Activated T-cell treated with anti-CD3 and anti-CD28 coated beads, Interleukin-2, amount 50 U/mL, for 72 hours (primary cell): Measurements from ENCODE around the gene APLF. TPM values are rescaled to one million over a fixed set of nuclear protein-coding genes. Genes with fewer than 3 reads are reported as not detected.
"Not testable (repeated sequence)": the region's sequence is repeated elsewhere in the genome, so short reads cannot be mapped to it uniquely, and the experiment has no call there.

ENCODE experiments used
- ATAC-seq, 2 donors: fragments of 150-1000 bp; cut with Tn5 transposase; replicated peaks in 1 of 2; 2 replicates each; pipeline ENCODE4 v1.10.0; 2021; ENCODE audit warnings: moderate library complexity in 2 of 2, mild to moderate bottlenecking in 1 of 2
- DNase-seq, 2 donors: peaks; one replicate each; pipeline ENCODE4 v3.0.0; 2021 to 2022; ENCODE audit warnings: mixed read lengths in 1 of 2
- H3K27ac Mint-ChIP-seq: one replicate; pipeline ENCODE4 v1.8.0; 2022; ENCODE audit warnings: mild to moderate bottlenecking, moderate library complexity, mixed read lengths
- H3K27me3 Mint-ChIP-seq: one replicate; pipeline ENCODE4 v1.8.0; 2022; ENCODE audit warnings: low read depth, mixed read lengths
- H3K36me3 Mint-ChIP-seq, 2 donors: one replicate each; pipeline ENCODE4 v1.8.0; 2022; ENCODE audit warnings: mixed read lengths in 2 of 2, mild to moderate bottlenecking in 1 of 2; ENCODE audit not compliant: insufficient read depth in 2 of 2
- H3K4me1 Mint-ChIP-seq: one replicate; pipeline ENCODE4 v1.8.0; 2022; ENCODE audit warnings: low read depth, mixed read lengths
- H3K4me3 Mint-ChIP-seq, 2 donors: one replicate each; pipeline ENCODE4 v1.8.0; 2022; ENCODE audit warnings: mild to moderate bottlenecking in 2 of 2, mixed read lengths in 2 of 2, moderate library complexity in 2 of 2
- H3K9me3 Mint-ChIP-seq, 2 donors: one replicate each; pipeline ENCODE4 v1.8.0; 2022; ENCODE audit warnings: mixed read lengths in 2 of 2
- total RNA-seq, 2 donors: library from RNA; stranded (reverse); gene quantifications; one replicate each; pipeline ENCODE4 v1.2.3, GENCODE V29; 2022

The APLF gene
- total RNA-seq, 2 donors from 2014 or later: 5.5 to 5.7 TPM

DNA sequence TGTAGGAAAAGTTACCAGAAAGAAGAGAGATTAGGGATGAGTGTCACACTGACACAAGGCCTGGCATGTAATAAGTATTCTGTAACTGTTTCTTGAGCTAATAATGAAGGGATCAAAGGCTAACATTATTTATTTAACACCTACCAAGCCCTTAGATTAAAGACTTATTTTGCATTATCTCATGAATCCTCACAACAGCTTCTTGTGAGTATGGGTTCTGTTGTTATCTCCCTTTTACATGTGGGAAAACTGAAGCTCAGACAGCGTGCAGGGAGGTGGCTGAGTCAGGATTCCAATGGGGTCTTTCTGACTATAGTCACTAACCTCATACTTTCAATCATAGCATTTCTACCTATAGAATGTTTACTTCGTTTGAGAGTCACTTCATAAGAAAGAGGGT, 97.0 kb downstream of the APLF start:
- Mint-ChIP-seq H3K36me3 (no peaks in the 10 kb centered on the region), H3K27me3 (no peaks in the 10 kb centered on the region), H3K4me1 (peaks cover 5% of the 10 kb centered on the region), H3K9me3 (no peaks in the 10 kb centered on the region), H3K4me3 (no peak overlapping the region), H3K27ac (no peak overlapping the region)
- DNase-seq: no peak
- ATAC-seq: no peak

DNA sequence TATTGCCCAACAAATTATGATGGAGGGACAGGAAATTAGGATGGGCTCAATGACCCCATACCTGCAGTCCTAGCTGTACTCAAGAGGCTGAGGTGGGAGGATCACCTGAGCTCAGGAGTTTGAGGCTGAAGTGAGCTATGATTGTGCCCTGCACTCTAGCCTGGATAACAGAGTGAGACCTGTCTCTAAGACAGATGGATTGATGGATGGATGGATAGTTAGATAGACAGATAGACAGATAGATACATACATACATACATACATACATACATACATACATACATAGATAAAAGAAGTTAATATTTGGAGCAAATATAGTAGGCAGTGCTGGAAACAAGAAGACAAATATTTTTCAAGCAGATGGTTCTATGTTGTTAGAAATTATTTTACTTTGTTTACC, 97.9 kb downstream of the APLF start:
- DNase-seq: no peak
- Mint-ChIP-seq H3K9me3 (no peaks in the 10 kb centered on the region), H3K27me3 (no peaks in the 10 kb centered on the region), H3K4me3 (no peak overlapping the region), H3K27ac (no peak overlapping the region), H3K4me1 (no peaks in the 10 kb centered on the region), H3K36me3 (no peaks in the 10 kb centered on the region)
- no peak for ATAC-seq

DNA sequence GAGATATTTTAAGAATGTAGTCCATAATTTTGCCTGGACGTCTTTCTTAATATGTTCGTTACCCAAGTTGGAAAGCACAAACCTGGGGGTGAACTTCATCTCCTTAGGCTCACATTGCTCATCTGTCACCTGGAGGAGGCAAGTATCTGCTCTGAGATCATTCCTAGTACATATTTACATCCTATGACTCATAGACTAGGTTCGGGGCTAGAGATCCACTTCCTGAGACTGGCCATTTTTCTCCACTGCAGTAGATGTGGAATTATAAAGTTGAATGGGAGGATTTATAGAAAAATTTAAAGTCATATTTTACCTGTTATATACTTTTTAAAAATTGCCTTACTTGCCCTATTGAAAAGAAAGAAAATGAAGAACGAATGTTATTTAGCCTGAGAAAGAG, 98.5 kb downstream of the APLF start:
- ATAC-seq: no peak
- Mint-ChIP-seq H3K27me3 (no peaks in the 10 kb centered on the region), H3K36me3 (peaks cover 0 to 1% of the 10 kb centered on the region in 2 donors), H3K9me3 (no peaks in the 10 kb centered on the region), H3K4me1 (no peaks in the 10 kb centered on the region), H3K4me3 (no peak overlapping the region), H3K27ac (no peak overlapping the region)
- DNase-seq: no peak

DNA sequence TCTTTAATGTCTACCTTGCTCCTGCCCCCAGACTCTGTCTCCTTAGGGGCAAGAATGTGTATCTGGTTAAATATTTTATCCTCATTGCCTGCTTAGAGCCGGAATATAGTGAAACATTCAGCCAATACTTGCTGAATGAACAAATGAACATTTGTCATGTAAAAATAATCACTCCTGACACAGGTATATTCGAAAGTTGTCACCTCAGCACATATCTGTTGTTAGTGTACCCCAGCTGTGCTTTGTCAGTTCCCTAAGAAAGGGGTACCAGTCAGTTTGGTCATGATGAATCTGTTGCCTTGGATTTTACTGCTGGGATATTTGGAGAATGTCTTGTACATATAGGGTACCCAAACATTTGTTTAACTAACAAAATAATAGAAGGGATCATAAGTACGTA, 99.0 kb downstream of the APLF start:
- DNase-seq (no peak), ATAC-seq (no peak)
- no peak overlapping the region for H3K27ac Mint-ChIP-seq
- no peak overlapping the region for H3K4me3 Mint-ChIP-seq
- no peaks in the 10 kb centered on the region for H3K4me1 Mint-ChIP-seq
- H3K9me3 Mint-ChIP-seq: no peaks in the 10 kb centered on the region
- no peaks in the 10 kb centered on the region for H3K27me3 Mint-ChIP-seq
- H3K36me3 Mint-ChIP-seq: peaks cover 0 to 1% of the 10 kb centered on the region in 2 donors

DNA sequence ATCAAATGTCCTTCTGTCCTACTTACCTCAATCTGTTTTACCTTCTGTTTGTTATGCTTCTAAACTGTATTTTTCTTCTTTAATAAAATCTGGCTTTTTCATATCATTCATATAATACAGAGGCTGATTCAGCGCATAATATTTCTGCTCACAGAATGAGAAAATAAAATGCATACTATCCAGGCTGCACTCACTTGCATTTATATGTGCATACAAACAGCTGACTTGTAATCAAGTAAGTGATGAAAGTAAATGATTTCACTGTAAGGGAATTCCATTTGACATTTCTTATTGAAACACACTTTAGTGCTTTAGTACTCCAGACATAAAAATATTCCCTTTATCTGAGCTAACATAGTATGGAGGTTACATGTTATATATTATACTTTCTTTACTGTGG, 100.7 kb downstream of the APLF start:
- Mint-ChIP-seq H3K4me3 (no peak overlapping the region), H3K27me3 (no peaks in the 10 kb centered on the region), H3K27ac (no peak overlapping the region), H3K36me3 (peaks cover 0 to 1% of the 10 kb centered on the region in 2 donors), H3K4me1 (no peaks in the 10 kb centered on the region), H3K9me3 (no peaks in the 10 kb centered on the region)
- no peak for DNase-seq
- ATAC-seq: no peak

DNA sequence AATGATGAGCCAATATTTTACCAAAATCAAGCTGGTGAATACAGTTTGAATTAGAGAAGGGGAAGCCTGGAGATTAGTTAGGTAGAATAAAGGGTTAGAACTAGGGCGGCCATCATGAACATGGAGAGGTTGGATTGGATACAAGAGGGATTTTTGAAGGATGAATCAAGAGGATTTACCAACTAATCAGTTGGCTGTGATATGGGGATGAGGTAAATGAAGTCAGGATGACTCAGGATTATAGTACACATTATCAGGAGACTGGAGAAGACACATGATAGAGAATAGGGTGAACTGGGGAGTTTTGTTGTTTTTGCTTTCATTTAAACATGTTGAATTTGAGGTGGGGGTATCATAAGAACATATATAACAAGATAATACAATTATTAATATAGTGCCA, 102.2 kb downstream of the APLF start:
- no peaks in the 10 kb centered on the region for H3K9me3 Mint-ChIP-seq
- no peak overlapping the region for H3K27ac Mint-ChIP-seq
- H3K36me3 Mint-ChIP-seq: peaks cover 0 to 1% of the 10 kb centered on the region in 2 donors
- no peaks in the 10 kb centered on the region for H3K4me1 Mint-ChIP-seq
- ATAC-seq: no peak
- no peak overlapping the region for H3K4me3 Mint-ChIP-seq
- no peaks in the 10 kb centered on the region for H3K27me3 Mint-ChIP-seq
- no peak for DNase-seq

DNA sequence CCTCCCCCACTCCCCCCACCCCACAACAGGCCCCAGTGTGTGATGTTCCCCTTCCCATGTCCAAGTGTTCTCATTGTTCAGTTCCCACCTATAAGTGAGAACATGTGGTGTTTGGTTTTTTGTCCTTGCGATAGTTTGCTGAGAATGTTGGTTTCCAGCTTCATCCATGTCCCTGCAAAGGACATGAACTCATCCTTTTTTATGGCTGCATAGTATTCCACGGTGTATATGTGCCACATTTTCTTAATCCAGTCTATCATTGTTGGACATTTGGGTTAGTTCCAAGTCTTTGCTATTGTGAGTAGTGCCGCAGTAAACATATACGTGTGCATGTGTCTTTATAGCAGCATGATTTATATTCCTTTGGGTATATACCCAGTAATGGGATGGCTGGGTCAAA, 103.0 kb downstream of the APLF start:
- H3K4me3 Mint-ChIP-seq, H3K9me3 Mint-ChIP-seq, H3K36me3 Mint-ChIP-seq, H3K4me1 Mint-ChIP-seq, ATAC-seq, H3K27me3 Mint-ChIP-seq, H3K27ac Mint-ChIP-seq, DNase-seq: not testable (repeated sequence)

DNA sequence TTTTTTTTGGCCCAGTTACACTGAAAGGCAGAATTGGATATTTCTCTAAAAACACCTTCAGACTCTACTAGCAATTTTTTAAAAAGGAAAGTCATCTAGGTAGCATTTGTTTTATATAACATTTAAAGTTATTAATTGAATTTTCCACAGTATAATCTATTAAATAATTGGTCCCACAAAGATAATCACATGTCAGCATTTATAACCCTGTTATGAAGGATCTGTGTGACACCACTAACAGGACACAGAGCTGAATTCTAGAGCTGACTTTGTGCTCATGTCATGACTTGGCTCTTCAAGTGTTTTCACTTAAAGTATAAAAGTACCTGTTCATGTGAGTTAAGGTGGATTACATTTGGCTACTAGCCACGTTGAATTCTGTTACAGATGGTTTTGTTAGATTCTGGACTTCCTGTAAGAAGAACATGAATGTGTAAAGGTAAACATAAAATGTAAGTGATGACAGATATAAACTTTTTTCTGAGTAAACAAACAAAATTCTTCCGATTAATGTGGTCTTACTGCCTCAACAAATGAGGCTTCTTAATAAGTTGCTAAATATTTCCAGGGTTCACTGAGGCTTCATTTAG, 106.9 kb downstream of the APLF start:
- no peak for ATAC-seq
- Mint-ChIP-seq H3K4me3 (no peak overlapping the region), H3K9me3 (peaks cover 0 to under 1% of the 10 kb centered on the region in 2 donors), H3K27ac (no peak overlapping the region), H3K36me3 (peaks cover 0 to 1% of the 10 kb centered on the region in 2 donors), H3K27me3 (no peaks in the 10 kb centered on the region), H3K4me1 (no peaks in the 10 kb centered on the region)
- no peak for DNase-seq

DNA sequence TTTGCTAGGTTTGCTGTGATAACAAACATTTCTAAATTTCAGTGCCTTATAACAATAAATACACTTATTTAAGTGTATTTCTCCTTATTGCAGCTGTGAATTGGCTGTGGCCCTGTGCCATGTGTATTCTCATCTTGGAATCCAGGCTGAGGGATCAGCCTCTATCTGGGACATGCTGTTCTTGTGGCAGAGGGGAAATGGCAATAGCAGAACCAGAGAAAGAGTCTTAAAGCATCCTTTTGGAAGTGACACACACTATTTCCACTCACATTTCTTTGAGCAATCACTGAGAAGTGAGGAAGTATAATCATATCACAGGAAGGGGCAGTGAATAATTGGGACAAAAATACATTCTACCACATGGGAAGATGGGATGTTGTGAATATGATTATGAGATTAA, 109.8 kb downstream of the APLF start:
- no peaks in the 10 kb centered on the region for H3K36me3 Mint-ChIP-seq
- no peak overlapping the region for H3K27ac Mint-ChIP-seq
- ATAC-seq (no peak), DNase-seq (no peak)
- H3K4me1 Mint-ChIP-seq: no peaks in the 10 kb centered on the region
- no peaks in the 10 kb centered on the region for H3K27me3 Mint-ChIP-seq
- no peak overlapping the region for H3K4me3 Mint-ChIP-seq
- peaks cover 0 to 4% of the 10 kb centered on the region in 2 donors for H3K9me3 Mint-ChIP-seq

DNA sequence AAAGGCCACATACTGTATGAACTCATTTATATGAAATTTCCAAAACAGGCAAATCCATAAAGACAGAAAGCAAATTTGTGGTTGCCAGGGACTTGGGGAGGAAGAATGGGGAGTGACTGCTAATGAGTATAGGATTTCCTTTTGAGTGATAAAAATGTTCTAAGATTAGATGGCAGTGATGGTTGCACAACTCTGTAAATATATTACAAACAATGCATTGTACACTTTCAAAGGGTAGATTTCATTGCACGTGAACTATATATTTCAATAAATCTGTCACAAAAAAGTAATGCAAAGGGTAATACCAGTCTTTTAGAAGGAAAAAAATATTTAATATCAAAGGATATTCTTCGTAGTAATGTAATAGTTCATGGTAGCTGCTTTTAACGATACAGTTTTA, 112.3 kb downstream of the APLF start:
- H3K9me3 Mint-ChIP-seq: peaks cover 0 to 4% of the 10 kb centered on the region in 2 donors
- no peak for DNase-seq
- H3K4me3 Mint-ChIP-seq: no peak overlapping the region
- no peaks in the 10 kb centered on the region for H3K27me3 Mint-ChIP-seq
- H3K36me3 Mint-ChIP-seq: no peaks in the 10 kb centered on the region
- no peak overlapping the region for H3K27ac Mint-ChIP-seq
- no peaks in the 10 kb centered on the region for H3K4me1 Mint-ChIP-seq
- no peak for ATAC-seq

DNA sequence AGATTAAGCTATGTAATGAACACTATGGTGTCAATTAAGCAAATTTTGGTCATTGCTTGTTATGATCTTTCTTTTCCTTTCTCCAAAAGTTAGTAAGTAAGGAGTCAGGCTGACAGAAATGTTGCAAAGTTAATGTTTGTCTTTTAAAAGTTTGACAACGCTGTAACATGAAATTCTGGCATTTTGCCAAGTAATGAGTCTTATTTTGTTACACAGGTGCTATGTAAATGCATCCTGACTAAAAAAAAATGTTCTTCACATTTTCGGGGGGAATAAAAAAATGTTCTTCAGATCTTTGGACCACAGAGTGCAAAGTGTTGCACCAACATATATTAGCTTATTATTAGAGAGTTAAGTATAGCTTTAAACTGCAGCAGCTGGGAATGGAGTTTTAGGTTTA, 121.2 kb downstream of the APLF start:
- no peaks in the 10 kb centered on the region for H3K27me3 Mint-ChIP-seq
- H3K36me3 Mint-ChIP-seq: no peaks in the 10 kb centered on the region
- H3K9me3 Mint-ChIP-seq: no peaks in the 10 kb centered on the region
- DNase-seq: no peak
- ATAC-seq: no peak
- no peak overlapping the region for H3K4me3 Mint-ChIP-seq
- no peak overlapping the region for H3K27ac Mint-ChIP-seq
- H3K4me1 Mint-ChIP-seq: no peaks in the 10 kb centered on the region

DNA sequence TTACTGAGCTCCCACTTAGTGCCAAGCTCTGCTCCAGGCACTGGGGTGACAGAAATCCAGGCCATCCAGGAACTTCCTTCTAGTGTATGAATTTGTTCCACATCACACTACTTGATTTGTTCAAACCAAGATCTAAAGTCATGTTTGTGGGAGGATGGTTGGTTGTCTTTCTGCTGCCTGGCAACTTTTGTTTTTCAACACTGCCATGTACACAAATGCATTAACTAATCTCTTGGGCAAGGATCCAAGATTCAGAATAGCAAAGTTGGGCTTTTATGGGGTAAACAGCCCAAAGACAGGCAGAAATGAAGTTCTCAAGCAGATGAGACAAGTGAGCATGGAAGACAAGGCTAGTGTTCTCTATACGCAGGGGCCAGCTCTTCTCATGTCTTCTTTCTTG, 122.6 kb downstream of the APLF start:
- Mint-ChIP-seq H3K9me3 (no peaks in the 10 kb centered on the region), H3K27ac (no peak overlapping the region), H3K4me3 (no peak overlapping the region), H3K4me1 (peaks cover 1% of the 10 kb centered on the region), H3K36me3 (no peaks in the 10 kb centered on the region), H3K27me3 (no peaks in the 10 kb centered on the region)
- ATAC-seq (no peak), DNase-seq (no peak)

DNA sequence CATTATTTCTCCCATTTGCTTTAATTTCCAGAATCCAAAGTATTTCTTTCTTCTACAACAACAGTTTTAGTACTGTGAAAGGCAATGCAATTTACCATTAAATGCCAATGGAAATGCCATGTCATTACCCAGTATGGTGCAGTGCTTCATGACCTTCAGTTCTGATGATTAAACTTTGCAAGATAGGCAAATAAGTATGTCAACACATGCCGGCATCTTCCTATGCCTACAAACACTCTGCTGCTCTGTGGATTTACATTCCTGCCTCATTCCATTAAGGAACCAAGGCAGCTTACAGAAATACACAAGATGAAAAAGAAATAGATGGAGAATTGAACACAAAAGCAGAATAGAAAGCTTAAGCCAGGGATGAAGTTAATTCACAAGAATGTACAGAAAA, 123.3 kb downstream of the APLF start:
- H3K4me1 Mint-ChIP-seq: peaks cover 6% of the 10 kb centered on the region
- no peak overlapping the region for H3K4me3 Mint-ChIP-seq
- no peak for ATAC-seq
- H3K27me3 Mint-ChIP-seq: no peaks in the 10 kb centered on the region
- H3K9me3 Mint-ChIP-seq: no peaks in the 10 kb centered on the region
- DNase-seq: no peak
- H3K27ac Mint-ChIP-seq: no peak overlapping the region
- H3K36me3 Mint-ChIP-seq: no peaks in the 10 kb centered on the region

DNA sequence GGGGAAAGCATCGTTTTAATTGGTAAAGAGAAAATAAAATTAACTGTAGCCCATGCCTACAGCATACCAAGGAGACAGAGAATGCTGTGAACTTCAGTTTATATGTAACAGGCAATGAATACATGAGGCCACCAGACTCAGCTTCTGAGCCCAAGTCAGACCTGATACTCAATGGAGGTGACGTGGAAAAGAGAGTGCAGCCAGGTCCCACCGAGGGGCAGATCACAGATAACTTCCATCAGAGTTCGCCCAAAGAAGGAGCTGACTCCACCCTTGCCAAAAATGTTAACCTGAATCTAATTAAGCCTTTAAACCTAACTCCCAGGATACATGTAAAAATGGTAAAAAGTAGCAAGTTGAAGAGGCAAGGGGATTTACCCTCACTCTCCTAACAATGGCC, 123.8 kb downstream of the APLF start:
- ATAC-seq: no peak
- Mint-ChIP-seq H3K27me3 (no peaks in the 10 kb centered on the region), H3K27ac (no peak overlapping the region)

More for the DNA sequence above, 123.8 kb downstream of the APLF start:
- Mint-ChIP-seq H3K4me3 (no peak overlapping the region), H3K9me3 (no peaks in the 10 kb centered on the region), H3K36me3 (no peaks in the 10 kb centered on the region), H3K4me1 (peaks cover 6% of the 10 kb centered on the region)
- no peak for DNase-seq
